ENCODE data around the gene KPNA5.
"Not testable (repeated sequence)": the region's sequence is repeated elsewhere in the genome, so short reads cannot be mapped to it uniquely, and the experiment has no call there.

Gene KPNA5

DNA sequence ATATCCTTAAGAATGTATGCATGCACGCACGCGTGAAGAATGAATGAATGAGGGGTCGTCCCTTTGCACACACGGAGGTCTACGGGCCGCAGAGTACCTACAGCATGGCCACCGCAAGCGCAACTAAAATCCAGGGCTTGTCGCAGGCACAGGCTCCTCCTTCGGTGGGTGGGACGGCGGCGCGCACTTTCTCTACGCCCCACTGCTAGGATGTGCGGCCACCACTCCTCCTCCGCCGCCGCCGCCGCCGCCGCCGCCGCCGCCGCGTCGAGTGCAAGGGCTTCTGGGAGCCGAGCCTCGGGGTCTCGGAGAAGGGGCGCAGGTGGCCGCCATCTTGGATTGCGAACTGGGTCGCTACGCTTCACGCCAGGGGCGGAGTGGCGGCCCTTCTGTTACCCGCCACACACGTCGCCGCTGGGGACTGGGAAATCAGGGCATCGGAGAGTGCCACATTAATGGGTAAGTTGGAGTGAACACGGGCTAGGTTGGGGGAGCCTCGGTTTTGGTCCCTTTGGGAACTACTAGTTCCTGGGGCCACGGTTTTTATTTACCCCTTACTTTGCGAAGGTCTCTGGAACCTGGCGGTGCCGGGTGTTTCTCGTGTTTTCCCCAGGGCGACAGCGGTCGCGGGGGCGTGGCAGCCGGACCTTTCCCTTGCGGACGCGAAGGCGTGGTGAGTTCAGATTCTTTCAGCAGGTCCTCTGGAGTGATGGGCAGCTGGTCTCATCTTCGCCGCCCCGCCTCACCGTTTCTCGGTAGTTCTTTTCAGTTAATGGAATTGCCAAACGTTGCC is at the start of gene KPNA5:
TSS of gene KPNA5 (plus strand) at position 332 of the 793 bp plus-strand sequence. CDS start at position 456, 124 bp downstream.
- DNase-seq (ENCODE audit: low read depth), result peak; percentile 91

DNA sequence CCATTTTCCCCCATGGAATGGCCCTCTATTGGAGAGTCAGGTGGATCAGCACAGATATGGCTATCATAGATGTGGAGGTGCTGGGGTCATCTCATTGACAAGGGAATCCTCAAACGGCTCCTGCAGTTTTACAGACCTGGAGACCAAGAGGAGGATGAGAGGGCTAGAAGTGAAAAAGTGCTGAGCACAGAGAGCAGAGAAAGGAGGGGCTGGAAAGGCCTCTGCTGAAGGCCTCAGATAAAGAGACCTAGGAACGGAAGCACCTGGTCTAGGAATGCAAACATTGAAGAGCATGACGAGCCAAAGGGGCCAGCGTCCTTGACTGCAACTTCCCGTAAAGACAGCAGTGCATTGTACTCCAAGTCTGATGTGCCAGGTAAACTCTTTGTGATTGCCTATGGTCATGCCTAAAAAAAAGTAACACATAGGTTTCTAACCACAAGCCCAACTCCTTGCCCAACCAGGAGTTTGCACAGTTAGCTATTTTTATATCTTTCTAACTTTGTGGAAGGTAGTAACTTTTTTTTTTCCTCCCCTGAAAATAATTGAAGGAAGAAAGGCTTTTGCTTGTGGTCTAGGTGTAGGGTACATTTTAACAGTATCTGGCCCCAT is 49.5 kb upstream of the KPNA5 start:
- no peak for DNase-seq (ENCODE audit: low read depth)

DNA sequence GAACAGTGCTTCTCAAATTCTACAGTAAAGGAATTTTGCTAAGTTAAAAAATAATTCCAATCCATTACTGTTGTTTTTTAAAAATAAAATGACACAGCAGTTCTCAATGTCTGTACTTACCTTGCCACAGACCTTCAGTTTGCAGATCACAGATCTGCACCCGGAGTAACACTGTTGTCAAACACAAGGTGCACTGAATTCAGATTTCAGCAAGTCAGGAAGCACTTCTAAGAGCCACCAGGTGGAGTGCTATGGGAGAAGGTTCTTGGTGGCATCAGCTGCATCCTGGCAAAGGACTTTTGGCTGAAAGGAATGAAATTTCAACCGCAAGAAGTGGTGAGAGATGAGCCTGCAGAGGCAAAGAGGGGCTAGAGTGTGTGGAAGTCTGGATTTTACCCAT is 47.3 kb upstream of the KPNA5 start:
- DNase-seq (ENCODE audit: low read depth), result no peak

DNA sequence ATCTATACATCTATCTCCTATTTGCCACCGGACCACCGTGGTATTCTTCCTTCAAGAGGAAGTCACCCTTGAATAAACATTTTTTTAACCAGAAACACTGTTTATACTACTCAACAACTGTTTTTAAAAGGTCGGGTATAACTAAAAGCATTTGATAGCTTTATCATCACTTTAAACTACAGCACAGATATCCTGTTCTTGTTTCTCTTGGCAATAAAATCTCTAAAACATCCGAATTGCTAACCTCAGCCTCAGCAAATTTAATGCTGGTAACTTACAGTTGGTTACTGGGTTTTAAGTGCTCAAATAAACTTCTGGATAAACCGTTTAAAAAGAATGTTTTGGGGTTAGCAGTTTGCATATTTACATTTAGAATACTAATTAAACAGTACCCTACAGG is 32.9 kb upstream of the KPNA5 start:
- peak; percentile 22 for DNase-seq (ENCODE audit: low read depth)

DNA sequence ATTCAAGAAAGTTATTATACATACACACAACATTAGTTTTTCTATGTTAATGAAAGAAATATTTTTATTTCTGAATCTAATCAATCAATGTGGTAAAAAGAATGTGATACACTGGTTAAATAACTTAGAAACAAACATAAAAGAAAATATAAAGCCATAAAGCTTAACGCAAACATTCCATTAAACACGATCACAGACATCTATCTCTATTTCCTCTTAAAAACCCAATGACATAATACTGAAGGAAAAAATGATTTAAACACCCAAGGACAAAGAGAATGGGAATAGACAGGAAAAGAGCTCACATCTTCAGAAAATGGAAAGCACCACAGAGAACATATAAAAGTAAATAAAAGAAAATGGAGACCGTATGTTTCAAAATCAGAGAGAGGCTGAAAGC is 31.9 kb upstream of the KPNA5 start:
- no peak for DNase-seq (ENCODE audit: low read depth)

DNA sequence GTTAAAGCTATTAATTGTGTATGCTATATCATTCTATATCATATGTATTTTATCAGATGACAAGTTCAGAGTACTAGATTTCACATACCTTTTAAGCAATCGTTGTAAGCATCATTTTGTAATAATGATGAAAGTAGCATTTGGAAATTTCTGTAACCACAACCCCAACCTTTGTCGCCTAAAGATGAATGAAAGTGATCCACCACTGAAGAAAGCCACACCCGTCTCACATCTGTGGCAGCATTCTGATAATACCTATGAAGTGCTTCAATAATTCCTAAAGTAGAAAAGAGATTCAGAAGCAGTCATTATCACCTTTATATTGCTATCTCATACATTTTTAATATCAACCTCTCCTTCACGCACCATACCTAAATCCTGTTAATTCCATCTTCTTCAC is 29.1 kb upstream of the KPNA5 start:
- DNase-seq (ENCODE audit: low read depth), result no peak

DNA sequence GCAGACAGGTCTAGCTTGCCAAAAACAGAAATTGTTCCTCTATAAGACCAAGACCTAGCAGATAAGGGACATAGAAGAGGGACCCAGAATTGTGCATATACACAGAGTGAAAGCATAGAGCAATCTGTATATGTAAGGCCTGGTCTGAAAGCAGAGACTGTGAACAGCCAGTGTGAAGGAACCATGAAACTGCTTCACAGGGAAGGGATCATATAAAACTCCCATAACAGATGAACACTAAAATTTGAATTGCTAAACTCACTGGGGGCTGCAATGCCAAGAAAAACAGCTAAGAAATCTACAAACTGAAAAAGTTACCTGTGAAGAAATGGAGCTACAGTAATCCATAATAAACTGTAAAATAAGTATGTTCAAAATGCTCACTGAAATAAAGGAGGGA is 19.4 kb upstream of the KPNA5 start:
- no peak for DNase-seq (ENCODE audit: low read depth)

DNA sequence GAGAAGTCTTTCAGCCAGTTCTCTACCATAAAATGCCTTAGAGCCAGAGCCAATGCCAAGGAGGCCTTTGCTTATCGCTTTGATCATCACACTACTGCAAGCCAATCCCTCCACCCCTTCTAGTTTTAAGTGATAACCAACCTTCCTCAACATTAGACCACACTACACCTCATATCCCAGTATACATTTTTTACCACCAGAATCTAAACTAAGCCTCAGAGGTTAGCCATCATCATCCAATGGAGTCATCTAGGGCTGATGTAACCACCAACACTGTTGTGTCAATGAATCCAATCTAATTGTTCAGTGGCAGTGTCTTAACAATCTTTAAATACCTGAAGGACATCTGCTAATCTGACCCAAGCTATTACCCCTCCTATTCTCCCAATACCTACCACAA is 18.8 kb upstream of the KPNA5 start:
- DNase-seq (ENCODE audit: low read depth), result no peak

DNA sequence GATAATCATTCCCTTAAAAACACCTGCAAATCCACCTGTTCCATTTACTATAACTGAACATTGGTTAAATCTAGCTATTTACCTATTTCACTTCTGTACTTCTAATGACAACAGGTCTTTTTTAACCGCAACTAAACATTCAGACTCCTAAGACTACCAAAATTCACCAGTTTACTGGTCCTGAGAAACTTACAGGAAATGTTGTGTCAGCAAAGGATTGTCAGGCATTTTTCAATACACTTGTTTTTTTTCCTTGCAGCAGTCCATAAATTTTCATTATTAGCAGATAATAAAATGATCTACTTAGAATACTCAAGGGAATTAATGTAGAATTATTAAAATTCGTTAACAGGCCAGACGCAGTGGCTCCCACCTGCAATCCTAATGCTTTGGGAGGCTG is 17.7 kb upstream of the KPNA5 start:
- no peak for DNase-seq (ENCODE audit: low read depth)

DNA sequence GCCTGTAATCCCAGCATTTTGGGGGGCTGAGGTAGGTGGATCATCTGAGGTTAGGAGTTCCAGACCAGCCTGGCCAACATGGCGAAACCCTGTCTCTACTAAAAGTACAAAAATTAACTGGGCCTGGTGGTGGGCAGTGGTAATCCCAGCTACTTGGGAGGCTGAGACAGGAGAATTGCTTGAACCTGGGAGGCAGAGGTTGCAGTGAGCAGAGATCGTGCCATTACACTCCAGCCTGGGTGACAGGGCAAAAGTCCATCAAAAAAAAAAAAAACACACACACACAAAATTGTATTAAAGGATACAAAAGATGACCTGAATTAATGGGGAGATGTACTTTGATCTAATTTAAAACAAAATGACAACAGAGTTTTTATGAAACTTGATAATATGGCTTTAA is 16.8 kb upstream of the KPNA5 start:
- not testable (repeated sequence) for DNase-seq (ENCODE audit: low read depth)

DNA sequence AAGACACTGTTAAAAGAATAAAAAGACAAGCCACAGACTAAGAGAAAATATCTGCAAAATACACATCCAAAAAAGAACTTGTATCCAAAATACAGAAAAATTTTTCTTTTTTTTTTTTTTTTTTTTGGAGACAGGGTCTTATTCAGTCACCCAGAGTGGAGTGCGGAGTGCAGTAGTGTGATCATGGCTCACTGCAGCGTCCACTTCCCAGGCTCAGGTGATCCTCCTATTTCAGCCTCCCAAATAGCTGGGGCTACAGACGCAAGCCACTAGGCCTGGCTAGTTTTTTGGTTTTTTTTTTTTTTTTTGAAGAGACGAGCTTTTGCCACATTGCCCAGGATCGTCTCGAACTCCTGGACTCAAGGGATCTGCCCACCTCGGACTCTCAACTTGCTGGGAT is 15.5 kb upstream of the KPNA5 start:
- DNase-seq (ENCODE audit: low read depth), result no peak

DNA sequence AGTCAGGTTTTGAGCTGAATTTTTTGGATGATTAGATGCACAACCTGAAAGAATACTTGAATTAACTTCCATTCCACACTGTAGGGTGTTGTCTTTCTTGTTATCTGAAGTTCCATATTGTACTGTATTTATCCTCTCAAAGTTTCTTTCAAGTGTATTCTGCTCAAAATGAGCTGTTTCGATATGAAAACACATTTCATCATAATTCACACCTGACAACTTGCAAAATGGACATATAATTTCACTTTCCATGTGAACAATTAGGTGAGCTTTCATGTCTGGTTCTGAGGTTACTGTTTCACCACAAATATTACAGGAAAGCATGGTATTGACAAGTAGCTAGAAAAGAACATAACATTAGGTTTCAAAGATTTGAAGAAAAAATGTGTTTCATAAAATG is 14.1 kb upstream of the KPNA5 start:
- DNase-seq (ENCODE audit: low read depth), result no peak

DNA sequence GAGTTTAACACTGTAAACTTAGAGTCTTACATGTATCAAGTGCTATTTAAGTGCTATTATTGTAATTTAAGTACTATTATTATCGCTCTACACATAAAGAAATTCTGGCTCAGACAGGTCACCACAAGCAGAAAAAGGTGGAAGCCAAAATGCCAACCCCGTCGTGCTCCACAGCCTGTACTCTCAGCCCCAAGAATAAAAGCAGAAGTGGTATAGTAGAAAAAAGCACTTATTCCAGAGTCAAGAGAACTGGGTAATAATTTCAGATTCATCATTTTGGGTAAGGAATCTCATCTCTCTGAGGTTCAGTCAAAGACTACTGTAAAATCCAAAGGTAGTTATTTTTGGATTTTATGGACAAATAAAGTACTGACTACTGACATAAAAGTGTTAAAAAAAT is 13.4 kb upstream of the KPNA5 start:
- DNase-seq (ENCODE audit: low read depth), result no peak

DNA sequence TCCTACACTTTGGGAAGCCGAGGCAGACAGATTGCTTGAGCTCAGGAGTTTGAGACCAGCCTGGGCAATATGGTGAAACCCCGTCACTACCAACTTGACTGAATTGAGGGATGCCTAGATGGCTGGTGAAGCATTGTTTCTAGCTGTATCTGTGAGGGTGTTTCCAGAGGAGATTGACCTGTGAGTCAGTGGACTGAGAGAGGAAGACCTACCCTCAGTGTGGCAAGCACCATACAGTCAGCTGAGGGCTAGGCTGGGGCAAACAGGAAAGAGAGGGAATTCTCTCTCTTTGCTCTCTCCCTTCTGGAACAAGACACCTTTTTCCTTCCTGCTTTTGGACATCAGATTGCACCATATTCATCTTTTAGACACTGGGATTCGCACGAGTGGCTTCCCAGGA is 8.7 kb upstream of the KPNA5 start:
- DNase-seq (ENCODE audit: low read depth), result no peak

DNA sequence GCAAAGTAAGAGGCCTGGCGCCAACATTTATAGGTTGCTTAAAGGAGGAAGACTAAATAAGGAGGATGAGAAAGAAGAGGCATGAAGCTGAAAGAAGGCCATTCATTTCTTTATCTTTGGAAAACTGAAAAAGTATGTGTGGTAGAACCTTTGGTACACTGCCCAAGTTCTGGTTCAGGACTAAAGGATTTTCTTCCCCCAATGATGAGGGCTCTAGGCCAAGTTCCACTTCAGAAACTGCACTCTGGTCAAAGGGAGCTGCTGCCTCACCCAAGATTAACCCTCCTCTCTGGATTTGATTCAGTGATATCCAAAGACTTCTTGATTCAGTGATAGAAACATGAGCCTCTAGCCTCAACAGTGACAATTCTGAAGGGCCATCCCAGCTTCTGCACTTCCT is 5.0 kb upstream of the KPNA5 start:
- no peak for DNase-seq (ENCODE audit: low read depth)

DNA sequence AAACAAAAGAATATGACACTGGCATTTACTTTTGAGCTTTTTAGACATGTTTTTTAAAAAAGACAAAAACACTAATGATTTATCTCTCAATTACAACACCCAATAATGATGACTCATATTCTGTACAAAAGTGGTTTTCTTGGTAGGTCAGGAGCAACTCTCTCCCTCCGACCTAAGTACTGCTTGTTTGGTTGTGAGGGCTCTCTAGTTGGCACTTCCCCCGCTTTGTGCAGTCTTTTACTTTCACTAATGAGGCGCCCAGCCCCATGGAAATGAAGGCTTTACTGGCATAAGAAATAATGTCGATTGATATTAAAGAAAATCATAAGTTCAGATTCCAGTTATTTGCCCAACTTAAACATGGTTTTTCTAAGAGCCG is 1.3 kb downstream of the KPNA5 start:
- peak; percentile 42 for DNase-seq (ENCODE audit: low read depth)

DNA sequence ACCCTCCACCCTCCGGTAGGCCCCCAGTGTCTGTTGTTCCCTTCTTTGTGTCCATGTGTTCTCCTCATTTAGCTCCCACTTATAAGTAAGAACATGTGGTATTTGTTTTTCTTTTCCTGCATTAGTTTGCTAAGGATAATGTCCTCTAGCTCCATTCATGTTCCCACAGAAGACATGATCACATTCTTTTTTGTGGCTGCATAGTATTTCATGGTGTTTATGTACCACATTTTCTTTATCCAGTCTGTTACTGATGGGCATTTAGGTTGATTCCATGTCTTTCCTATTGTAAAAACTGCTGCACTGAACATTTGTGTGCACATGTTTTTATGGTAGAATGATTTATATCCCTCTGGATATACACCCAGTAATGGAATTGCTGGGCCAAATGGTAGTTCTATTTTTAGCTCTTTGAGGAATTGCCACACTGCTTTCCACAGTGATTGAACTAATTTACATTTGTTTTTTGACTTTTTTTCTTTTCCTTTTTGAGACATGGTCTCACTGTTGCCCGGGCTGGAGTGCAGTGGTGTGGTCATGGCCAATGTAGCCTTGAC is 4.5 kb downstream of the KPNA5 start:
- DNase-seq (ENCODE audit: low read depth), result no peak

DNA sequence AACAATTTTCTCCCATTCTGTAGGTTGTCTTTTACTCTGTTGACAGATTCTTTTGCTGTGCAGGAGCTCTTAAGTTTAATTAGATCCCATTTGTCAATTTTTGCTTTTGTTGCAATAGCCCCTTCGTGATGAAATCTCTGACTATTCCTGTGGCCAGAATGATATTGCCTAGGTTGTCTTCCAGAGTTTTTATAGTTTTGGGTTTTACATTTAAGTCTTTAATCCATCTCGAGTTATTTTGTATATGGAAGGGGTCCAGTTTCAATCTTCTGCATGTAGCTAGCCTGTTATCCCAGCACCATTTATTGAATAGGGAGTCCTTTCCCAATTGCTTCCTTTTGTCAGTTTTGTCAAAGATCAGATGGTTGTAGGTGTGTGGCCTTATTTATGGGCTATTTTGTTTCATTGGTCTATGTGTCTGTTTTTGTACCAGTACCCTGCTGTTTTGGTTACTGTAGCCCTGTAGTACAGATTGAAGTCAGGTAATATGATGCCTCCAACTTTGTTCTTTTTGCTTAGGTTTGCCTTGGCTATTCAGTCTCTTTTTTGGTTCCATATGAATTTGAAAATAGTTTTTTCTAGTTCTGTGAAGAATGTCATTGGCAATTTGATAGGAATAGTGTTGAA is 5.6 kb downstream of the KPNA5 start:
- not testable (repeated sequence) for DNase-seq (ENCODE audit: low read depth)

DNA sequence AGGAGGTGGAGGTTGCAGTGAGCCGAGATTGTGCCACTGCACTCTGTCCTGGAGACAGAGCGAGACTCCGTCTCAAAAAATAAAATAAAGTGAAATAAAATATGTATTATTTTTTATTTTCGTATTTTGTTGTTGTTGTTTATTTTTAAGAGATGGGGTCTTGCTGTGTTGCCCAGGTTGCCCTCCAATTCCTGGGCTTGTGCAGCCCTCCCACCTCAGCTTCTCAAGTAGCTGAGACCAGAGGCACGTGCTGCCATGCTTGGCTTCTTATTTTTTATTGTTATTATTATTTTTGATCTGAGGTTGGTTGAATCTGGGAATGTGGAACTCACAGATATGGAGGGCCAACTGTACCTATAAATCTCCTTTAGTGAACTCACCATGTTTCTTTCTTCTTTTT is 10.1 kb downstream of the KPNA5 start:
- DNase-seq (ENCODE audit: low read depth), result no peak

DNA sequence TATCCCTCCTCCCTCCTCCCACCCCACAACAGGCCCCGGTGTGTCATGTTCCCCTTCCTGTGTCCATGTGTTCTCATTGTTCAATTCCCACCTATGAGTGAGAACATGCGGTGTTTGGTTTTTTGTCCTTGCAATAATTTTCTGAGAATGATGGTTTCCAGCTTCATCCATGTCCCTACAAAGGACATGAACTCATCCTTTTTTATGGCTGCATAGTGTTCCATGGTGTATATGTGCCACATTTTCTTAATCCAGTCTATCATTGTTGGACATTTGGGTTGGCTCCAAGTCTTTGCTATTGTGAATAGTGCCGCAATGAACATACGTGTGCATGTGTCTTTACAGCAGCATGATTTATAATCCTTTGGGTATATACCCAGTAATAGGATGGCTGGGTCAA is 11.9 kb downstream of the KPNA5 start:
- DNase-seq (ENCODE audit: low read depth), result not testable (repeated sequence)

DNA sequence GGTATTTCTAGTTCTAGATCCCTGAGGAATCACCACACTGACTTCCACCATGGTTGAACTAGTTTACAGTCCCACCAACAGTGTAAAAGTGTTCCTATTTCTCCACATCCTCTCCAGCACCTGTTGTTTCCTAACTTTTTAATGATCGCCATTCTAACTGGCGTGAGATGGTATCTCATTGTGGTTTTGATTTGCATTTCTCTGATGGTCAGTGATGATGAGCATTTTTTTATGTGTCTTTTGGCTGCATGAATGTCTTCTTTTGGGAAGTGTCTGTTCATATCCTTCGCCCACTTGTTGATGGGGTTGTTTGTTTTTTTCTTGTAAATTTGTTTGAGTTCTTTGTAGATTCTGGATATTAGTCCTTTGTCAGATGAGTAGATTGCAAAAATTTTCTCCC is 12.3 kb downstream of the KPNA5 start:
- not testable (repeated sequence) for DNase-seq (ENCODE audit: low read depth)

DNA sequence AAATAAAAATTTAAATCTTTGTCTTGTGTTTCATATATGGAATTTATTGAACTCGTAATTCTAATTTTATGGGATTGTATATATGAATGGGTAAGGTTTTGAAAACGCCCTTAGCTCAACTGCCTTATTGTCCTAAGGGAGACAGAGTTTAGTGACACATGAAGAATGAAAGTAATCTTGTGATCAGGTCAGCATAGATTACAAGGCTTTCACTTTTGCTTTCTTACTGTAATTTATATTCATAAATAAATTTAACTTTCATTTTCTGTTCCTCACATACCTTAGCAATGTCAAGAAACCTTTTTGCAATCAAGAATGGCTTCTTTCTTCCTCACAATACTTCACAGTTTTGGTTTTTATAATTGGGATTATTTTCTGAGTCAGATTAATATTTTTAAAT is 14.4 kb downstream of the KPNA5 start:
- DNase-seq (ENCODE audit: low read depth), result no peak

DNA sequence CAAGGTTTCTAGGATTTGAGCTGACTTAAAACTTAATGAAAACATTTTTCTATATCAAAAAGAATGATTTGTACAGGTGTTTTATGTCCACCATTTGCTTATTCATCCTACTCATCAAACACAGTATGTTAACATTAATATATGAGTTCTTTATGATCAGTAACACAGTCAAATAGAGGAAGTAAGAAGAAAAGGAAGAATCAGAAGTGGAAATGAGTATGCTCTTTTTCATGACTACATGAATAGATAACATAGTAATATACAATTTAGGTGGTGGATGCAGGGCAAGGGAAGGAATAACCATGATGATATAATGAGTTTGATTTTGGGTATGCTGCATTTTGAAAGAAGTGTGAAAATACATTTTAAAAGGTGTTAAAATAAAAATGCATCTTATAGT is 16.5 kb downstream of the KPNA5 start:
- DNase-seq (ENCODE audit: low read depth), result no peak

Data from fibroblast of gingiva (primary cell).